Stomach (tissue), 9 donors: Measurements from ENCODE around the gene IRS4. TPM values are rescaled to one million over a fixed set of nuclear protein-coding genes. Genes with fewer than 3 reads are reported as not detected.

Source experiments
- DNase-seq, 2 donors: peaks; one replicate each; pipeline versions ENCODE4 v3.0.0 to v3.0.0-alpha.2; 2013 to 2019
- H3K27ac ChIP-seq, 5 donors: fragments of 200-600 bp in 4 of 5; sonication (generic) in 4 of 5; one replicate each; pipeline ENCODE4 v1.5.1; 2013 to 2019; ENCODE audit warnings: mild to moderate bottlenecking in 1 of 5, moderate library complexity in 1 of 5
- H3K27me3 ChIP-seq, 3 donors: fragments of 200-600 bp; sonication (generic); one replicate each; pipeline ENCODE4 v1.5.1; 2017 to 2019; ENCODE audit warnings: mixed run types in 1 of 3
- H3K36me3 ChIP-seq, 4 donors: fragments of 200-600 bp; sonication (generic); 1 replicate in 3 of 4; 2 replicates in 1 of 4; pipeline ENCODE4 v1.5.1; 2016 to 2019
- H3K4me1 ChIP-seq, 4 donors: fragments of 200-600 bp; sonication (generic); one replicate each; pipeline ENCODE4 v1.5.1; 2016 to 2019
- H3K4me3 ChIP-seq, 4 donors: fragments of 200-600 bp; sonication (generic) in 3 of 4; one replicate each; pipeline ENCODE4 v1.5.1; 2016 to 2019; ENCODE audit warnings: mild to moderate bottlenecking in 1 of 4
- H3K9me3 ChIP-seq, 4 donors: fragments of 200-600 bp; sonication (generic); one replicate each; pipeline ENCODE4 v1.5.1; 2016 to 2019
- EP300 ChIP-seq: sonication (generic); formaldehyde crosslinking; IDR thresholded peaks from one replicate; pipeline ENCODE4 v1.6.1; 2017; ENCODE audit warnings: antibody characterized with exemption
- POLR2A ChIP-seq, 4 donors: fragments of 450-650 bp; IDR thresholded peaks; one replicate each; pipeline ENCODE4 v1.6.1; 2016; ENCODE audit warnings: antibody characterized with exemption in 4 of 4, control low read depth in 2 of 4, mild to moderate bottlenecking in 1 of 4, moderate library complexity in 1 of 4
- POLR2AphosphoS5 ChIP-seq, 3 donors: sonication (generic); formaldehyde crosslinking; IDR thresholded peaks; one replicate each; pipeline ENCODE4 v1.6.1; 2016; ENCODE audit warnings: antibody characterized with exemption in 3 of 3
- WGBS, 5 donors: extraction: QIAGEN DNeasy Blood & Tissue Kit in 3 of 5; methylation state at CpG; one replicate each; pipeline versions ENCODE4 v1.1.5 to v1.1.7; 2013 to 2018; 5-methylcytosine and 5-hydroxymethylcytosine counted together
- intact Hi-C: fragments of 100-400 bp; cut with DNase I; formaldehyde crosslinking; loops from one replicate; pipeline ENCODE4 v1.15.1; 2023; ENCODE audit warnings: low total_unique reads
- polyA plus RNA-seq, 3 donors: library from polyadenylated mRNA; stranded (reverse); fragments of 200-250 nt; gene quantifications; one replicate each; pipeline ENCODE4 v1.2.3, GENCODE V29; 2013
- total RNA-seq, 5 donors: library from RNA; depleted of rRNA; stranded (reverse); fragments of >200 nt; gene quantifications; one replicate each; pipeline versions ENCODE4 v1.1.0 to v1.2.3, GENCODE V29; 2014 to 2016
- TF ChIP-seq, protein P1 (sequence below), 7 experiments: fragments of 450-650 bp in 4 of 7; fragments of 200-600 bp in 3 of 7; sonication (generic) in 3 of 7; IDR thresholded peaks; one replicate each; pipeline ENCODE4 v1.5.1; 2016 to 2019; ENCODE audit warnings: antibody characterized with exemption in 7 of 7, control low read depth in 2 of 7, mild to moderate bottlenecking in 1 of 7
- donor health status: healthy with polysubstance abuse.
- donor health status: Bipolar disorder and iron deficiency.
- donor health status: healthy.

The IRS4 gene
- total and polyA plus RNA-seq, 8 donors = 0.55 to 0.72 TPM; not detected in 6

DNA sequence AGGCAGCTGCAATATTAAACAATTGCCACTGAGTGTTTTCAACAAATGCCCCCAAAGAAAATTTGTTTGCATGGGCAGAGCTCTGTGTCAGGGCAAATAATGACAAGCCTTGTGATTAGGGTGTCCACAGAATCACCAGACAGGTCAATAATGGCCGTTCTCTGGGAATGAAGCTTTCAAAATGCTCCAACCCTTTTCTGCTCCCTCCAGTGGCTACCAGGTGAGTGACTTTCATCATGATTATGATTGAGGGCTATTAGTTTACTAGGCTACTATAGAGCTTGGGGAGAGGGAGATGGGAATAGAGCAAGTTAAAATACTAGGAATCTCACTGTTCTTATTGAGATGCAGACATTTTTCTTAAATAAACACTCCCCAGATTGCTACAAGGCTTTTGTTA, 23.5 kb downstream of the IRS4 start:
- DNase-seq = no peak
- WGBS, 5 donors = 47 to 65% (median 59%) methylated on average over 1 of the region's 1 CpG
- Histone ChIP-seq H3K36me3 (no peaks in the 10 kb centered on the region), H3K27ac (no peak overlapping the region), H3K9me3 (peaks cover 0 to 14% (median 5%) of the 10 kb centered on the region in 4 donors), H3K4me1 (no peaks in the 10 kb centered on the region), H3K27me3 (no peaks in the 10 kb centered on the region), H3K4me3 (no peak overlapping the region)
- TF ChIP-seq EP300 = no peak
- TF ChIP-seq POLR2A (IDR thresholded peaks at IDR 0.05) = no peak
- no peak for TF ChIP-seq POLR2AphosphoS5 (IDR thresholded peaks at IDR 0.05)
- TF ChIP-seq, protein P1, sequence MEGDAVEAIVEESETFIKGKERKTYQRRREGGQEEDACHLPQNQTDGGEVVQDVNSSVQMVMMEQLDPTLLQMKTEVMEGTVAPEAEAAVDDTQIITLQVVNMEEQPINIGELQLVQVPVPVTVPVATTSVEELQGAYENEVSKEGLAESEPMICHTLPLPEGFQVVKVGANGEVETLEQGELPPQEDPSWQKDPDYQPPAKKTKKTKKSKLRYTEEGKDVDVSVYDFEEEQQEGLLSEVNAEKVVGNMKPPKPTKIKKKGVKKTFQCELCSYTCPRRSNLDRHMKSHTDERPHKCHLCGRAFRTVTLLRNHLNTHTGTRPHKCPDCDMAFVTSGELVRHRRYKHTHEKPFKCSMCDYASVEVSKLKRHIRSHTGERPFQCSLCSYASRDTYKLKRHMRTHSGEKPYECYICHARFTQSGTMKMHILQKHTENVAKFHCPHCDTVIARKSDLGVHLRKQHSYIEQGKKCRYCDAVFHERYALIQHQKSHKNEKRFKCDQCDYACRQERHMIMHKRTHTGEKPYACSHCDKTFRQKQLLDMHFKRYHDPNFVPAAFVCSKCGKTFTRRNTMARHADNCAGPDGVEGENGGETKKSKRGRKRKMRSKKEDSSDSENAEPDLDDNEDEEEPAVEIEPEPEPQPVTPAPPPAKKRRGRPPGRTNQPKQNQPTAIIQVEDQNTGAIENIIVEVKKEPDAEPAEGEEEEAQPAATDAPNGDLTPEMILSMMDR (IDR thresholded peaks at IDR 0.05) = no peak
- intact Hi-C loops = no loop called here

DNA sequence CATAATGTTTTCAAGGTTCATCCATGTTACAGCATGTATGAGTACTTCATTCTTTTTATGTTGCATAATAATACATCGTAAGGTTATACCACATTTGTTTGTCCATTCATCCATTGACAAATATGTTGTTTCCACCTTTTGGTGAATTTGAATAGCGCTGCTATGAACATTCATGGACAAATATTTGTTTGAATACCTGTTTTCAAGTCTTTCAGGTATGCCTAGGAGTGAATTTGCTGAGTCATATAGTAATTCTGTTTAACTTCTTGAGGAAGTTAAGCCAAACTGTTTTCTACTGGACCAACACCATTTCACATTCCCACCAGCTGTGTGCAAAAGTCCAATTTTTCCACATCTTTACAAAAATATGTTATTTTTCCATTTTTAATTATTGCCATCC, 31.5 kb downstream of the IRS4 start:
- WGBS, 5 donors = 34 to 75% (median 53%) methylated on average over 2 of the region's 2 CpGs
- TF ChIP-seq, protein P1 (IDR thresholded peaks at IDR 0.05) = no peak
- TF ChIP-seq POLR2AphosphoS5 (IDR thresholded peaks at IDR 0.05) (no peak), POLR2A (IDR thresholded peaks at IDR 0.05) (no peak), EP300 (no peak)
- no peaks in the 10 kb centered on the region for H3K27me3 ChIP-seq

DNA sequence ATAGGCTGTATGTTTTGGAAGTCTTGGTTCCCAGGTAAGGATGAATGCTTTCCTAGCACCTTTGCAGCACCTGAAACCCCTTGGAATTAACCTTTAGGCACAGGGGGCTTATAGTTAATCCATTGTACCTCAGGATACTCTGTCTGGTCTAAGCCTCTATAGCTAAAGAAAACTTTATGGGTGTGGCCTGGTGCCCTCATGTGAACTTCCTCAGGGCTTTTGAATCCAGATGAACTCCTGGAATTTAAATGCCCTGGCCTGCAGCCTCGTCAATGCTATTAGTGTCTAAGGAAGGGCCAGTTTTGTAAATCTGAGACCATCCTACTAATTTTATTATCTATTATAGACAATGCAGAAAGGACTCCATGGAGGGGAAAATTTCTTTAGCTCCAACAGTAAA, 33.8 kb downstream of the IRS4 start:
- Histone ChIP-seq H3K4me3 (no peak overlapping the region), H3K27ac (no peak overlapping the region), H3K27me3 (no peaks in the 10 kb centered on the region), H3K36me3 (no peaks in the 10 kb centered on the region), H3K9me3 (no peaks in the 10 kb centered on the region), H3K4me1 (no peaks in the 10 kb centered on the region)
- 0 to 21% (median 14%) methylated on average over 1 of the region's 1 CpG for WGBS, 5 donors
- intact Hi-C loops = no loop called here
- DNase-seq = no peak
- no peak for TF ChIP-seq POLR2A (IDR thresholded peaks at IDR 0.05)
- TF ChIP-seq POLR2AphosphoS5 (IDR thresholded peaks at IDR 0.05) = no peak
- TF ChIP-seq EP300 = no peak
- TF ChIP-seq, protein P1 (IDR thresholded peaks at IDR 0.05) = no peak

More for the DNA sequence above, 31.5 kb downstream of the IRS4 start:
- H3K27ac ChIP-seq = no peak overlapping the region
- no peaks in the 10 kb centered on the region for H3K4me1 ChIP-seq
- no peak overlapping the region for H3K4me3 ChIP-seq
- H3K9me3 ChIP-seq = no peaks in the 10 kb centered on the region
- DNase-seq = no peak
- no peaks in the 10 kb centered on the region for H3K36me3 ChIP-seq
- intact Hi-C loops = no loop called here

DNA sequence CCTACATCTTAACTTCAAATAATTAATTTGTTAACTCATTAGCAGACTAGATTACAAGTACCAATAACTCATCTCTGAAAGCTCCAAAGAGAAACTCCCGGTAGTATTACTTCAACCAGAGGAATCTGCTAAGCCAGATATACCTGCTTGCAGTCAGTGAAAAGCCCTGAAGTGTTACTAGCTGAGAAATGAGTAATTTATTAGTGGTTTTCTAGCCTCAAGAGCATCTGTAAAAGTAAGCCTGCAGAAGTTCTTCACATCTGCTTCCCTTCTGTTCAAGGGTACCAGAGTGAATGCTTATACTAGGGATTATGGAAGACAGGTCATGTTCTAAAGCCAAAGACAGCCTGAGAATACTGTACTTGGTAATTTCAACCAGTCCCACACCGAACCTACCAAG, 34.7 kb downstream of the IRS4 start:
- Histone ChIP-seq H3K36me3 (no peaks in the 10 kb centered on the region), H3K27me3 (no peaks in the 10 kb centered on the region), H3K9me3 (no peaks in the 10 kb centered on the region), H3K4me1 (no peaks in the 10 kb centered on the region), H3K4me3 (no peak overlapping the region), H3K27ac (no peak overlapping the region)
- DNase-seq = no peak
- intact Hi-C loops = no loop called here
- WGBS, 5 donors = 63 to 89% (median 77%) methylated on average over 2 of the region's 2 CpGs
- no peak for TF ChIP-seq POLR2AphosphoS5 (IDR thresholded peaks at IDR 0.05)
- TF ChIP-seq EP300 = no peak
- no peak for TF ChIP-seq POLR2A (IDR thresholded peaks at IDR 0.05)
- TF ChIP-seq, protein P1 (IDR thresholded peaks at IDR 0.05) = no peak
